Common myeloid progenitor, CD34-positive (primary cell): ENCODE measurements around the gene P2RX1.
A peak's percentile ranks its signal among the peaks of the same experiment; 100 is the strongest.
"Not testable (repeated sequence)": the region's sequence is repeated elsewhere in the genome, so short reads cannot be mapped to it uniquely, and the experiment has no call there.

Experiments
- CTCF ChIA-PET: fragments of 350-600 bp; sonication (Branson Sonifier 250); formaldehyde crosslinking; loops from one replicate; lab custom pipeline; 2021; ENCODE audit warnings: antibody characterized with exemption; lab: Charles Lee
- POLR2A ChIA-PET: fragments of 350-600 bp; sonication (Branson Sonifier 250); formaldehyde crosslinking; loops from one replicate; lab custom pipeline; 2021; ENCODE audit warnings: antibody characterized with exemption; lab: Charles Lee
- DNase-seq, 3 donors: peaks; one replicate each; pipeline versions ENCODE4 v3.0.0 to v3.0.0-alpha.2; 2013
- H3K27ac ChIP-seq, 2 experiments: 1 replicate in 1 of 2; 2 replicates in 1 of 2; pipeline ENCODE4 v1.7.0; 2013; ENCODE audit warnings: inconsistent platforms in 2 of 2, low read length in 2 of 2, mild to moderate bottlenecking in 2 of 2, low read depth in 1 of 2, moderate library complexity in 1 of 2; ENCODE audit not compliant: severe bottlenecking in 2 of 2, insufficient read depth in 1 of 2, poor library complexity in 1 of 2
- H3K27me3 ChIP-seq, 5 experiments: replicated peaks in 2 of 5; 1 replicate in 3 of 5; 2 replicates in 2 of 5; pipeline versions ENCODE4 v1.6.1 to v1.7.0; 2013; ENCODE audit warnings: low read length in 4 of 5, mild to moderate bottlenecking in 2 of 5, moderate library complexity in 2 of 5, inconsistent platforms in 1 of 5; ENCODE audit not compliant: insufficient read depth in 5 of 5, control insufficient read depth in 4 of 5
- H3K36me3 ChIP-seq, 4 experiments: 1 replicate in 2 of 4; 2 replicates in 2 of 4; pipeline versions ENCODE4 v1.6.1 to v1.7.0; 2013; ENCODE audit warnings: low read length in 3 of 4, control low read depth in 1 of 4, mild to moderate bottlenecking in 1 of 4; ENCODE audit not compliant: control insufficient read depth in 4 of 4, insufficient read depth in 4 of 4
- H3K4me1 ChIP-seq, 4 experiments: 1 replicate in 3 of 4; 2 replicates in 1 of 4; pipeline versions ENCODE4 v1.6.1 to v1.7.1; 2013; ENCODE audit warnings: low read length in 3 of 4, mild to moderate bottlenecking in 3 of 4, control low read depth in 1 of 4, inconsistent platforms in 1 of 4, moderate library complexity in 1 of 4; ENCODE audit not compliant: control insufficient read depth in 4 of 4, insufficient read depth in 4 of 4; ENCODE audit errors: control extremely low read depth in 1 of 4
- H3K4me3 ChIP-seq, 7 experiments: 1 replicate in 4 of 7; 2 replicates in 3 of 7; pipeline versions ENCODE4 v1.5.1 to v1.7.0; 2013; ENCODE audit warnings: mild to moderate bottlenecking in 7 of 7, low read length in 6 of 7, moderate library complexity in 6 of 7, inconsistent platforms in 2 of 7, low read depth in 2 of 7, control low read depth in 1 of 7; ENCODE audit not compliant: insufficient read depth in 4 of 7, control insufficient read depth in 1 of 7; ENCODE audit errors: extremely low read depth in 1 of 7
- H3K9me3 ChIP-seq, 5 experiments: 1 replicate in 4 of 5; 2 replicates in 1 of 5; pipeline versions ENCODE4 v1.6.1 to v1.7.1; 2013; ENCODE audit warnings: low read length in 4 of 5, mild to moderate bottlenecking in 2 of 5, inconsistent platforms in 1 of 5, low read depth in 1 of 5, moderate library complexity in 1 of 5; ENCODE audit not compliant: control insufficient read depth in 4 of 5, insufficient read depth in 2 of 5; ENCODE audit errors: control extremely low read depth in 1 of 5
- WGBS: methylation state at CpG from one replicate; pipeline ENCODE4 v1.1.5; 2013; ENCODE audit not compliant: insufficient coverage; 5-methylcytosine and 5-hydroxymethylcytosine counted together

P2RX1 gene

DNA sequence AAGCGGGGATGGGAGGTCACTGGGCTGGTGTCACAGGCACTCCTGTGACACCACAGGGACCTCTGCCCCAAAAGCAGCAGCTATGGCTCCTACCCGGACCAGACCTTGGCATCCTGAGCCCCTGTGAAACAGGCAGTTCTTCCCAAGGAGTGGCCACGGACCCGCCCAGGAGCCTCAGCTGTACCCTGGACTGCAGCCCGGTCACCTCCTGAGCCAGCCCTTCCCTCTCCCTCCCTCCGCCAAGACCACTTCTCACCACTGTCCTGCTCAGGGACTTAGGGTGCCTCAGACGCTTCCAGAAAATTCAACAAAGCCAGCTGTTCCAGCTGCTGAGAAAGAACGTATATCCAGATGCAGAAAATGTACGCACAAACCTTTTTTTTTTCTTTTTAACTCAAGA lies 56.3 kb downstream of the P2RX1 start:
- H3K27me3 ChIP-seq: no peaks in the 10 kb centered on the region
- H3K27ac ChIP-seq: no peak overlapping the region
- no peak overlapping the region for H3K4me3 ChIP-seq
- POLR2A ChIA-PET: no interaction called here
- no peak for DNase-seq
- H3K9me3 ChIP-seq: no peaks in the 10 kb centered on the region
- CTCF ChIA-PET: interaction anchor here (0.6 to 0.9 kb wide), 2 partner anchors 14 to 32 kb away, joined by 3 read pairs; partner anchors contain the start of gene NCBP3
- H3K36me3 ChIP-seq: peaks cover 0 to 5% (median 1%) of the 10 kb centered on the region in 4 experiments
- H3K4me1 ChIP-seq: no peaks in the 10 kb centered on the region
- 89% methylated on average over 8 of the region's 9 CpGs for WGBS

DNA sequence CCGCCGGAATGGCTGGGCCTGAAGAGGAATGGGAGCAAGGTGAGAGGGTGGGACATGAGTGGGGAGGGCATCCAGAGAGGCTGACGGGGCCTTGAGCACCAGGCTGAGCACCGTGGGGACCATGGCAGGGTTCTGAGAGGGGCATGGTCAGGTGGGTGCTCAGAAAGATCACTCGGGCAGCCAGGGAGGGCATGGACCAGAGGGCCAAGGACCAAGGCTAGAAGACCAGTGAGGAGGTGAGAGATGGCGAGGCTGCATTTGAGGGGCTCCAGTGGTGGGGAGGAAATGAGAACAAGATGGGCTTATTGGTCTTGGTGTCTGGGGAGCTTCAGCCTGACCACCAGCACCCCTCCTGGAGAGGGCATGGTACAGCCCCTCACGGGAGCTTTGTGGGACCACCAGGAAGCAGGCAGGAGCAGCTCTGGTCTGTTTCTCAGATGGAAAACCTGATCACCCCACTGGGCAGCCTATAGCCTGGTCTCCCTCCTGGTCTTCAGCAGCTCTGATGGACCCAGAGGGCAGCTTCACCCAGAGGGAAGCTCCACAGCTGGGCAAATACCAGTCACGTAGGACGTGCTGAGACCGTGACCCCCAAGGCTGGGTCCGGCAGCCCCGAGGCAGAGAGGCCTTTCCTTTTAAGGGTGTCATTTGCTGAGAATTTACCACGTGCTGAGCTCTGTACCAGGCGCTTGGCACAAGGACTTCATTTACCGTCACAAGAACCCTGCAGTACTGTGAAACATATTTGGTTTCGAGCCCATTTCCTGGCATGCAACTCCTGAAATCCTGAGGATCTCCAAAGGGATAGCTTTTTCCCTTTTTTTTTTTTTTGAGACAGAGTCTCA lies 58.8 kb downstream of the P2RX1 start:
- ChIA-PET POLR2A (no interaction called here), CTCF (interaction anchor here (0.6 to 2.2 kb wide), 6 partner anchors 11 to 113 kb away, joined by 3 to 7 read pairs (median 4); partner anchors contain the start of genes NCBP3 and P2RX1)
- DNase-seq: no peak
- Histone ChIP-seq H3K4me3 (no peak overlapping the region), H3K36me3 (peaks cover 0 to 5% (median 1%) of the 10 kb centered on the region in 4 experiments), H3K4me1 (no peaks in the 10 kb centered on the region), H3K27ac (no peak overlapping the region), H3K27me3 (no peaks in the 10 kb centered on the region), H3K9me3 (no peaks in the 10 kb centered on the region)
- WGBS: 92% methylated on average over 13 of the region's 16 CpGs

DNA sequence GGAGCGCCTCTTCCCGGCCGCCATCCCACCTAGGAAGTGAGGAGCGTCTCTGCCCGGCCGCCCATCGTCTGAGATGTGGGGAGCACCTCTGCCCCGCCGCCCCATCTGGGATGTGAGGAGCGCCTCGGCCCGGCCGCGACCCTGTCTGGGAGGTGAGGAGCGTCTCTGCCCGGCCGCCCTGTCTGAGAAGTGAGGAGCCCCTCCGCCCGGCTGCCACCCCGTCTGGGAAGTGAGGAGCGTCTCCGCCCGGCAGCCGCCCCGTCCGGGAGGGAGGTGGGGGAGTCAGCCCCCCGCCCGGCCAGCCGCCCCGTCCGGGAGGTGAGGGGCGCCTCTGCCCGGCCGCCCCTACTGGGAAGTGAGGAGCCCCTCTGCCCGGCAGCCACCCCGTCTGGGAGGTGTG lies 62.1 kb downstream of the P2RX1 start:
- H3K27ac ChIP-seq, CTCF ChIA-PET, H3K9me3 ChIP-seq, H3K27me3 ChIP-seq, H3K36me3 ChIP-seq, H3K4me1 ChIP-seq, DNase-seq, H3K4me3 ChIP-seq, POLR2A ChIA-PET: not testable (repeated sequence)
- WGBS: no CpG with 5 or more reads among the region's 36 CpGs

DNA sequence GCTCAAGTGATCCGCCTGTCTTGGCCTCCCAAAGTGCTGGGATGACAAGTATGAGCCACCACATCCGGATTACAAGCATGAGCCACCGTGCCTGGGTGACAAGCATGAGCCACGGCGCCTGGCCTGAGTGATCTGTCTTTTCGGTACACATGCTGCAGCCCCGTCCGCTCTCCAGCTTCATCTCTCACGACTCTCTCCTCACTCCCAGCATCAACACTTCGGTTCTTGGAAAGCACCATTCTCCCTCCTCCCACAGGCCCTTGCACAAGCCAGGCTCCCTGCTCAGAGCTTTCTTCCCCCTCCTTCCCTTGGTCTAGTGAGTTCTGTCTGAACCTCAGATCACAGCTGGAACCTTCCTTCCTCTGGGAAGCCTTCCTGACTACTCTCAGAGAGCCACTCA lies 63.7 kb downstream of the P2RX1 start:
- DNase-seq: no peak
- H3K36me3 ChIP-seq: no peaks in the 10 kb centered on the region
- POLR2A ChIA-PET: no interaction called here
- 92% methylated on average over 8 of the region's 10 CpGs for WGBS
- peaks cover 0 to 7% (median 3%) of the 10 kb centered on the region in 4 experiments for H3K4me1 ChIP-seq
- H3K27ac ChIP-seq: no peak overlapping the region
- H3K9me3 ChIP-seq: no peaks in the 10 kb centered on the region
- H3K27me3 ChIP-seq: no peaks in the 10 kb centered on the region
- CTCF ChIA-PET: interaction anchor here (1.8 kb wide), 1 partner anchor 13 kb away, joined by 6 read pairs; no protein-coding TSS in a partner anchor
- no peak overlapping the region for H3K4me3 ChIP-seq

DNA sequence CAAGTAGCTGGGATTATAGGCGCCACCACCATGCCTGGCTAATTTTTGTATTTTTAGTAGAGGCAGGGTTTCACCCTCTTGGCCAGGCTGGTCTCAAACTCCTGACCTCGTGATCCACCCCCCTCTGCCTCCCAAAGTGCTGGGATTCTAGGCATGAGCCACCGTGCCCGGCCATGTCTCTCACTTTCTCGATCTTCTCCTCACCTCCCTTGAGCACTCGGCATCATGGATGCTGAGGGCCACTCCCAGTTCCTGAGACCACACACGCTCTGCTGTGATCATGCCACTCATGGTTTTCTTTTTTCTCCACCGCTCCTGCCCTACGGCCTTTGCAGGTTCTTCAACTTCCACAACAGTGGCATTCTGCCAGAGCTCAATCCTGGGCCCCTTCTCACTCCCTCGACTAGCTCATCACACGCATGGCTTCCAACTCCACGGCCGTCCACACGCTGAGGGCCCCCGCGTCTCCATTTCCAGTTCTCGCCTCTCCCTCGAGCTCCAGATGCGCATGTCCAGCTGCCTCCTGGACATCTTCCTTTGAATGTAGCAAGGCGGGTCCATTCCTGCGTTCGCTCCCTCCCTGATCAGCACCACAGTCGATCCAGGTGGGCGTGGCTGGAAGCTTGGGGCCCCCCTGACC lies 64.7 kb downstream of the P2RX1 start:
- Histone ChIP-seq H3K9me3 (no peaks in the 10 kb centered on the region), H3K27ac (no peak overlapping the region), H3K36me3 (no peaks in the 10 kb centered on the region), H3K4me1 (peaks cover 0 to 9% (median 5%) of the 10 kb centered on the region in 4 experiments), H3K27me3 (no peaks in the 10 kb centered on the region), H3K4me3 (no peak overlapping the region)
- 96% methylated on average over 19 of the region's 24 CpGs for WGBS
- ChIA-PET POLR2A (no interaction called here), CTCF (interaction anchor here (1.0 to 1.8 kb wide), 5 partner anchors 12 to 62 kb away, joined by 3 to 6 read pairs (median 3); no protein-coding TSS in a partner anchor)
- no peak for DNase-seq

DNA sequence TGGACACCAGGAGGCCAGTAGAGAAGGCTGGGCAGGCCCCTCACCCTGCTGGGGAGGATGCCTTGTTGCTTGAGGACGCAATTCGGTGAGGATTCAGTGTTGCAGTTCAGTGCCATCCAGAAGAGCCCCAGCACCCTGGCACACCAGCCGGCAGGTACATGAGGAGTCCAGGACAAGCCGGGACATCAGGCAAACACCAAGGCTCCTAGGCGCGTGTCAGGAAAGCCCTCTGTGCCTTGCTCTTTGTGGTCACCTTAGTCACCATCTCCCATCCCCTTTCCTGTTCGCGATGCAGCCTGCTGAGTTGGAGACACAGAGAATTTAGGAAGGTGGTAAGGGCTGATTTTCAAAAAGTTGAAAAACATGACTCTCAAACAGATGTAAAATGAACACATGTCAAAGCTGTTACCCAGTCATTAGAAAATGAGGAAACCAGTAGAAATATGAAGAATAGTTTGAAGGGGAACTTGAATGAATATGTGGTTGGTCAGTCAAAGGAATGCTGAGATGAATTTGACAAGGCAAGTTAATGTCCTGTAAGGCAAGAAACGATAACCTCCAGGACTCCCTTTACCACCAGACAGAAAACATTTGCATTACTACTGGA lies 67.9 kb downstream of the P2RX1 start:
- no peaks in the 10 kb centered on the region for H3K9me3 ChIP-seq
- no peak overlapping the region for H3K27ac ChIP-seq
- CTCF ChIA-PET: no interaction called here
- no peak overlapping the region for H3K4me3 ChIP-seq
- H3K36me3 ChIP-seq: no peaks in the 10 kb centered on the region
- H3K27me3 ChIP-seq: no peaks in the 10 kb centered on the region
- 71% methylated on average over 7 of the region's 9 CpGs for WGBS
- H3K4me1 ChIP-seq: peaks cover 3 to 22% (median 19%) of the 10 kb centered on the region in 4 experiments
- peak in 2 of 3 donors; percentile 10 to 21 for DNase-seq
- POLR2A ChIA-PET: no interaction called here
